ENCODE measurements around the gene ZNF511.
"Not testable (repeated sequence)": the region's sequence is repeated elsewhere in the genome, so short reads cannot be mapped to it uniquely, and the experiment has no call there.

ZNF511 gene

DNA sequence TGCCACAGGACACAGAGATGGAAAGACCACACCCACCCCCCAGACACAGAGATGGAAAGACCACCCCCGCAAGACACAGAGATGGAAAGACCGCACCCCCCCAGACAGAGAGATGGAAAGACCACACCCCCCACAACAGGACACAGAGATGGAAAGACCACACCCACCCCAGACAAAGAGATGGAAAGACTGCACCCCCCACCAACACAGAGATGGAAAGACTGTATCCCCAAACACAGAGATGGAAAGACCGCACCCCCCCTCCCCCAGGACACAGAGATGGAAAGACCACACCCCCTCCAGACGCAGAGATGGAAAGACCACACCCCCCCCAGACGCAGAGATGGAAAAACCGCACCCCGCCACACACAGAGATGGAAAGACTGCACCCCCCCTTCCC lies 8.0 kb downstream of the ZNF511 start:
- no peak for DNase-seq

DNA sequence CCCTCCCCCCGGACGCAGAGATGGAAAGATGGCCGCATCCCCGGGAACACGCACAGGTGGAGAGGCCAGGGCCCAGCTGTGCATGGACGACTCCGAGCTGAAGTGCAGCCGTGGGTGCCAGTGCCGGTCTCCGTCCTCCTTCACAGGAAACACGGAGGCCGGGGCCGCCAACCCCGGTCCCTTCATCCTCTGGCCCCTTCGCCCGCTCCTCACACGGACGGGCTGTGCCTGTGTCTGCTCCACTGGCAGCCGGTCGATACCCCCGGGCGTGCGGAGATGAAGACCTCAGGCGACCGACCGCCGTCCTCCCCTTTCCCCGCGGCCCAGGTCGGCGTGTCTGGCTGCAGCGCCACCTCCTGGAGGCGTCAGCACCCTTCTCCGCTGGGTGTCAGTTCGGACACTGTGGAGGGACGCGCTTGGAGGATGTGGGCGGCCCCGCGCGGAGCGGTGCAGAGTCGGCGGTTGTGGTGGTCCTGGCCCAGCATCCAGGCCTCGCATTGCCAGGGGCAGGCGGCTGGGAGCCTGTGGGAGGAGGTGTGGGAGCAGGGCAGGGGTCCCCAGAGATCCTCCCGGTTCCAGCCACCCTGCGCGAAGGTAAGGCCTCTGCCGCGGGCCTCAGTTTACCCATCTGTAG lies 9.9 kb downstream of the ZNF511 start:
- peak; percentile 61 for DNase-seq

DNA sequence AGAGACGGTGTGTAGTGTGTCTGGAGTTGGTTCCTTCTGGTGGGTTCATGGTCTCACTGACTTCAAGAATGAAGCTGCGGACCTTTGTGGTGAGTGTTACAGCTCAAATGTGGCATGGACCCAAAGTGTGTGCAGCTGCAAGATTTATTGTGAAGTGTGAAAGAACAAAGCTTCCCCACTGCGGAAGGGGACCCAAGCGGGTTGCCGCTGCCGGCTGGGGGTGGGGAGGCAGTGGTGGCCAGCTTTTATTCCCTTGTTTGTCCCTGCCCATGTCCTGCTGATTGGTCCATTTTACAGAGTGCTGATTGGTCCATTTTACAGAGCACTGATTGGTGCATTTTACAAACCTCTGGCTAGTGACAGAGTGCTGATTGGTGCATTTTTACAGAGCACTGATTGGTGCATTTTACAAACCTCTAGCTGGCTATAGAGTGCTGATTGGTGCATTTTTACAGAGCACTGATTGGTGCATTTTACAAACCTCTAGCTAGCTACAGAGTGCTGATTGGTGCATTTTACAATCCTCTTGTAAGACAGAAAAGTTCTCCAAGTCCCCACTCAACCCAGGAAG lies 12.2 kb downstream of the ZNF511 start:
- DNase-seq, result not testable (repeated sequence)

DNA sequence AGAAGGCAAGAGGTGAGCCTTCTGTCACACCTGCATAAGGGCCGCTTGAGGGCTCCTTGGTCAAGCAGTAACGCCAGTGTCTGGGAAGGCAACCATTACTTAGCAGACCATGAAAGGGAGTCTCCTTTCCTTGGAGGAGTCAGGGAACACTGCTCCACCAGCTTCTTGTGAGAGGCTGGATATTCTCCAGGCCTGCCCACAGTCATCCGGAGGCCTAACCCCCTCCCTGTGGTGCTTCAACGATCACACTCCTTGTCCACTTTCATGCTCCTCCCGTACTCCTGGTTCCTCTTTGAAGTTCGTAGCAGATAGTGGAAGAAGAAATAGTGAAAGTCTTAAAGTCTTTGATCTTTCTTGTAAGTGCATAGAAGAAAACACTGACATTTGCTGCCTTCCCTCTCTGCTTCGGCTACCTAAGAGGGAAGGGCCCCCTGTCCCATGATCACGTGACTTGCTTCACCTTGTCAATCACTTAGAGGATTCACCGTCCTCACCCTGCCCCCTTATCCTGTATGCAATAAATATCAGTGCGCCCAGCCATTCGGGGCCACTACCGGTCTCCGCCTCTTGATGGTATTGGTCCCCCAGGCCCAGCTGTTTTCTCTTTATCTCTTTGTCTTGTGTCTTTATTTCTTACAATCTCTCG lies 13.5 kb downstream of the ZNF511 start:
- not testable (repeated sequence) for DNase-seq

DNA sequence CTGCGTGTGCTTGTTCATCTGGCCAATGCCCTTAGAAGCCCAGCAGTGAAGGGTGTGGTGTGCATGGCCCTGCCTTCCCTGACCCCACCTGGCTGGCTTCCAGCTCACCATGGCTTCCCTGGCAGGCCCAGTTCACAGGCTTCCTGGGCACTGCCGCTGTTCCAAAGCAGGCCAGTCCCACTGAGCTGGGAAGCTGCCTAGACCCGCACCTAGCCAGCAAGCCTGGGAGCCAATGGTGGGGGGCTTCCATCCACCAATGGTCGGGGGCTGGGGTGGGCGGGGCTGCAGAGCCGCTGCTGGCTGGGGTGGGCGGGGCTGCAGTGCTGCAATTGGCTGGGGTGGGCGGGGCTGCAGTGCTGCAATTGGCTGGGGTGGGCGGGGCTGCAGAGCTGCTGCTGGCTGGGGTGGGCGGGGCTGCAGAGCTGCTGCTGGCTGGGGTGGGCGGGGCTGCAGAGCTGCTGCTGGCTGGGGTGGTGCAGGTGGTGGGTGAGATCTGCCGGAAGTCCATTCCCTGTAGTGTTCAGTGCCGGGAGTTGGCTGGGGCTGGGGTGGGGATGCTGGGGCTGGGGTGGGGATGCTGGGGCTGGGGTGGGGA lies 15.6 kb downstream of the ZNF511 start:
- peak; percentile 53 for DNase-seq

DNA sequence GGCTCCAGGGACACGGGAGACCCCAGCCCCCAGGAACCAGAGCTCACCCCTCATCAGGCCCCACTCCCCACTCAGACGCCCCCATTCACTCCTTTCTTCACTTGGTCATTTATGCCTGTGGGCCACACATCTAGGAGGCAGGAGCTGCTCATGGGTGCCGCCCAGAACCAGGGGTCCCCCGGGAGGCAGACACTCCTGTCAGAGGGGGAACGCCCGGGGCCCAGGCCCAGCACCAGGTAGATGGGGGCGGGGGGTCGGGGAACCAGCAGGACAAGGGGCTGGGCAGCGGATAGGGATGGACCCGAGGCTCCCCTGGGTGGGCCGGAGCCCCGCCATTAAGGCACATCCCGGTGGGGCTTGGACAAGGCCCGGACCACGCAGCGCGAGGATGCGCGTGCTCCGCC lies 16.1 kb downstream of the ZNF511 start:
- no peak for DNase-seq

DNA sequence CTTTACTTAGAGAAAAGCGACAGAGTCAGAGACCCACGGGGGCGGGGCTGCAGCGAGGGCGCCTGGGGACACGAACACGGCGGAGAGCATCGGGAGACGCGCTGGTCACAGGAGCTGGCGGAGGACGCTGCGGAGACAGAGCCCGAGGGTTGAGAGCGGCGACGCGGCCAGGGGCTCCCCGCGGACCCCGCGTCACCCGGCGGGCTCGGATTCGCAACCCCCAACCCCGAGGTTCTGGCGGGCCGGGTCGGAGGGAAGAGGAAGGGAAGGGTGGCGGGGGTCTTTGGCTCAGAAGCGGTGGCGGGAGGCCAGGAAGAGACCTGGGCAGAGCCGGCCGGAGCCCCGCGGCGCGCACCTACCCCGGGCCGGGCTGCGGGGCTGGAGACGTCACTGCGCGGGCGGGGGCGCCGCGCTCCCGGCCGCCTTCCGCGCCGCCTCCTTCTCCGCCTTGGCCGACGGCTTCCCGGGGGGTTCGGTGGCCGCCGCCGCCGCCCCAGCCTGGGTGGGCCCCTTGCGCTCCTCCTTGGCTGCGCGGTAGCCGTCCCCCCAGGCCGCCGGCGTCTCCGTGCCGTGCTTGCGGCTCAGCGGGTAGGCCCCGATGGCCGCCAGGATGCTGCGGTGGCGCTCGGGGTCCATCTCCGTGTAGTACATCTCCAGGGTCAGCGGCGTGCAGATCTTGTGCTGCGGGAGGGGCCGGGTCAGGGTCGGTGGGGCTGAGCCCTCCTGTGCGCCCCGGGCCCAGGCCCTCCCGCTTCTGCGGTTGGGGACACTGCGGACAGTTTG lies 16.9 kb downstream of the ZNF511 start:
- no peak for DNase-seq

DNA sequence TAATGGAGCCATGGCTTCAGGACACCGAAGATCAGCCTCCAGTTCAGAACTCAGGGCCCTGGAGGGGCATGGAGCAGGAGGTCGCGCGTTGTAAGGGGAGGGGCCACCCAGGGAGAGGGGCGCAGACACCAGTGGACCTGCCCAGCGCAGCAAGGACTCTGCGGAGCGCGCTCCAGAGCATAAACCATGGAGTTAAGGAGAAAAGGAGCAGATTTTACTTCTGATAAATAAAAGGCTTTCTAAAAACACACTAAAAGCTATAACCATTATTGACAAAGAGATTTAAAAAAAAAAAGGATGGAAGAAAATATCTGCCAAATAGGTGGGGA lies 17.5 kb downstream of the ZNF511 start:
- no peak for DNase-seq

DNA sequence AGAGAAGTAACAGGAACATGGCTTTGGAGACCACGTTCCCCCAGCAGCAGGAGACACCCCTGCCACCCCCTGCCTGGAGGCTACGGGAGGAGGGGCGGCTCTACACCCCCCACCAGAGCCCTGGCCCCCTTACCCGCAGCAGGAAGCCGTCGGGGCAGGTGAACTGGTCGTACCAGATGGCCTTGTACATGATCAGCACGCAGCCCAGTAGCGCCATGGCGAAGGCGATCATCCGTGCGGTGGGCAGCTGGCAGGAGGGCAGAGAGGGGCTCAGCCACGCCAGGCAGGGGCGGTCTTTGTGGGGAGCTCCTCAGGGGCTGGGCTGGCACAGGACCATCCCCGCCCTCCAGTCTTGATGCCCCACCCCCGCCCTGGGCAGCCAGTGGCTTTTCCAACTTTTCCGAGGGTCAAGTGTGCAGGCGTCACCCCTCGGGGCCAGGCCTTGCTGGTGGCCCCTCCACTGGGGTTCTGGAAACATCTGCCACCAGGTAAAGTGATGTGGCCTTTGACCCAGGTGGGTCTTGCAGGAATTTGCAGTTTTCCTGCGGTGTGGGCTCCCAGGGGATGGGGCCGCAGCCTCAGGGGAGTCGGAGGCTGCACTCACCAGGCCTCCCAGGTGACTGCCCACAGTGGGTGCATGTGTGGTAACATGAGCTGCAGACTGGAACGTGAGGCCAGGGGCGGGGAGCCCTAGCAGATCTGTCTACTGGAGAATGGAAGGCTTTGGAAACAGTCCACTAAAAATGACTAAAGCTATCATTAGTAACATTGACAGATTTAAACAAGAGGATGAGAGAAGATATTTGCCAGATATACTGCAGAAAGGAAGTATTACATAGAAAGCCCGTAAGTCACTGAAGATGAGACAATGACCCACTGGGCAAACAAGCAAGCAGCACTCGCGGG lies 18.3 kb downstream of the ZNF511 start:
- DNase-seq, result no peak

DNA sequence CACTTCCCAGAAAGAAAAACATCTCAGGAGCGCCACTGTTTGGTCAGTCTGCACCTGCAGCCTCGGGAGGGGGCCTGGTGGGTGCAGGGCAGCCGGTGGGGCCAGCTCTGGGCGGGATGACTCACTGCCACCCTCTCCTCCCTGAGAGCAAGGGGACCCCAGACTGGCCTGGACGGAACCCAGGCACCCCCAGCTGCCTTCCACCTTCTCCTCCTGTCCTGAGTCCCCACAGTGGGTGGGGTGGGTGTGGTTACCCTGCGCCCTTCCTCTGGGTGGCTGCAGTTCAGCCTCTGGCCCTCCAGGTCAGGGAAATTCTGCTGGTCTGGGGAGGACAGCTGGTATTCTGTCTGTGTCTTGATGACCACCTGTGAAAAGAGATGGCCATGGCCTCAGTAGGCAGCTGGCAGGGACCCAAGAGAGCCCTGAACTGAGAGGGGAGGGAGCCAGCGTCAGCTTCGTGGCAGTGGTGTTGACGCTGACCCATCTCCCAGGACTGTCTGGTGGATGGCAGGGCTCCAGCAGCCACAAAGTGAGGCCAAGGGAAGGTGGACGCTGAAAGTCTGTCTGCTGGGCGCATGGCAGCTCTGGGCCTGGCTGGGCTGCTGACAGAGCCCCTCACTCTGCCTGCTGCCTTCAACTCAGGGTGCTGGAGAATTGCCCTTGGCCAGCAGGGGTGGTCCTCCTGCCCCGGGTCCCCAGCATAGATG lies 19.1 kb downstream of the ZNF511 start:
- DNase-seq, result no peak

DNA sequence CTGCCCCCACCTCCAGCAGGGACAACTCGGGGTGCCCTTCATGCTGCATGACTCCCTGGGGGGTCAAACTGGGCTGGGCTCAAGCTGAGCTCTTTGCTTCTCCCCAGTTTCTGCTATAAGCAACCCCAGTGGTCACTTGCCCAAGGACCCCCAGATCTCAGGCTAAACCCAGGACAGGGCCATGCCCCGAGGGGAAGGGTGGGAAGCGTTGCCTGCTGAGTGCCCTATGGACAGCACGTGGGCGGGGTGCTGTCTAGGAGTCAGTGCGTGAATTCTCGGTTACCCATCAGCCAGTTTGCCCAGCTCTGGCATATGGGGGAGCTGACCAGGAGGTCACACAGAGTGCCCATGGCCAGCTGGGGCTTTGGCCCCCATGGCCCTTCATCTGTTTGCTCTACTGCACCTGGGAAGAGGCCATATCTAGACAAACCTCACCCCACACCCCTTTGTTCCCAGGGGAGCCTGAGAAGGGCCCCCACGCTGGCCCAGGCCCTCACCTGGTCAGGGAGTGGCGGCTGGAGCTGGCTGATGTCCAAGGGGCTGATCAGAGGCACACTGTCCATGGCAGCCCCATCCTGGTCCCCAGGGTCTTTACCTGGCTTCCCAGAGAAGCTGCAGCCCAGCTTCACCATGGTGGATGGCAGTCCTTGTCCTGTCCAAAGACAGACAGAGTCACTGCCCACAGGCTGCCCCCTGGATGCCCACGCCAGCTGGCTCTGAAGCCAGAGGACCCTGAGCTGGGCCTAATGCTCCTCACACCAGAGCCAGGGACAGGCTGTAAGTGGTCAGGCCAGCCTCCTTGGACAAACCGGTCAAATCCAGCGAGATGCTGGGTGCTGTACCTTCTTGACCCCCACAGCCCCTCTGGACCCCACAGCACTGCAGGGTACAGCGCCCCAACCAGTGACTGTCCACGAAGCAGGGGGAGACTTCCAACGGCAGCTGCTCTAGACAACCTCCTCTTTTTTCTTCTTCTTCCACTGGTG lies 19.9 kb downstream of the ZNF511 start:
- DNase-seq, result no peak

DNA sequence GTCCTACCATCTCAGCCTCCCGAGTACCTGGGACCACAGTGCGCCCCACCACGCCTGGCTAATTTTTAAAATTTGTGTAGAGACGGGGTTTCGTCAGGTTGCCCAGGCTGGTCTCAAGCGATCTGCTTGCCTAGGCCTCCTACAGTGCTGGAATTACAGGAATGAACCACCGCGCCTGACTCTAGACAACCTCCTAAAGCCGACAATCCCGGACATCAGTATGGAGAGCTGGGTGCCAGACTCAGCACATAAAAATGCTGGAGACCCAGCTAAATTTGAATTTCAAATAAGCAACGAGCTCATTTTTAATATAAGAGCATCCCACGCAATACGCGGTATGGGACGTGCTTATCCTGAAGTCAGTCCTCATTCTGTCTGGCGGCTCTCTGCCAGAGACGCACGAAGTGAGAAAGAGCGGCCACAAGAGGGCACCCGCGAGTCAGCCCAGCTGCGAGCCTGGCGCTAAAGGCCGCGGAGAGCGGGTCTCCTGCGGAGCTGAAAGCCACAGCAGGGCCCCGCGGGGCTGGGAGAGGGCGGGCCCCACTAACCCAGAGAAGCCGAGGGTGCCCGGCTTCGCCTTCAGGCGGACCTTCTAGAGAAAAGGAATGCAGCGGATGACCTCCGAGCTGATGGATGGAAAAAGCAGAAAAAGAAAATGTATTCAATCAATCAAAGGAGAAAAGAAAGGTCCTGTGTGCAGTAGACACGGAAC lies 20.9 kb downstream of the ZNF511 start:
- peak; percentile 92 for DNase-seq

DNA sequence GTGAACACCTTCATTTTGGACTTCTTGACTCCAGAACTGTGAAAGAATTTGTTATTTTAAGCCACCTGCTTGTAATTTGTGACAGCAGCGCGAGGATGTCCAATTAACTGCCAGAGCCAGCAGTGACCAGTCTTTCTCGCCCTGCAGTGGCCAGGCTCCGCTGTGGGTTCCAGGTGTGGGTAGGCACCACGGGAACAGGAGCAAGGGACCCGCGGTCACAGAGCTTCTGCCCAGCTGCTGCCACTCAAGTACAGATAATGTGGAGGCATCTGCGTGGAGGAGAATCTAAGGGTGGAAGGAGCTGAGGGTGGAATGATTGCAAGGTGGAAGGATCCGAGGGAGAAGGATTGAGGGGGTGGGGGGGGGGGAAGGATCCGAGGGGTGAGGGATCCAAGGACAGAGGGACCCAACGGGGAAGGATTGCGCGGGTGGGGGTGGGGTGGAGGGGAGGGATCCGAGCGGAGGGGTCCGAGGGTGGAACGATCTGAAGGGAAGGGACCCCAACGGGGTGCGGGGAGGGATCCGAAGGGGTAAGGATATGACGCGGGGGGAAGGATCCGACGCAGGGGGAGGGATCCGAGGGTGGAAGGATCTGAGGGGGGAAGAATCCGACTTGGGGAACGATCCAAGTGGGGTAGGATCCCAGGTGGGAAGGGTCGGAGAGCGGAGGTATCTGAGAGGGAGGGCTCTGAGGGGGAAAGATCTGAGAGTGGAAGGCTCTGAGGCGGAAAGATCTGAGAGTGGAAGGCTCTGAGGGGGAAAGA lies 24.4 kb downstream of the ZNF511 start:
- no peak for DNase-seq

DNA sequence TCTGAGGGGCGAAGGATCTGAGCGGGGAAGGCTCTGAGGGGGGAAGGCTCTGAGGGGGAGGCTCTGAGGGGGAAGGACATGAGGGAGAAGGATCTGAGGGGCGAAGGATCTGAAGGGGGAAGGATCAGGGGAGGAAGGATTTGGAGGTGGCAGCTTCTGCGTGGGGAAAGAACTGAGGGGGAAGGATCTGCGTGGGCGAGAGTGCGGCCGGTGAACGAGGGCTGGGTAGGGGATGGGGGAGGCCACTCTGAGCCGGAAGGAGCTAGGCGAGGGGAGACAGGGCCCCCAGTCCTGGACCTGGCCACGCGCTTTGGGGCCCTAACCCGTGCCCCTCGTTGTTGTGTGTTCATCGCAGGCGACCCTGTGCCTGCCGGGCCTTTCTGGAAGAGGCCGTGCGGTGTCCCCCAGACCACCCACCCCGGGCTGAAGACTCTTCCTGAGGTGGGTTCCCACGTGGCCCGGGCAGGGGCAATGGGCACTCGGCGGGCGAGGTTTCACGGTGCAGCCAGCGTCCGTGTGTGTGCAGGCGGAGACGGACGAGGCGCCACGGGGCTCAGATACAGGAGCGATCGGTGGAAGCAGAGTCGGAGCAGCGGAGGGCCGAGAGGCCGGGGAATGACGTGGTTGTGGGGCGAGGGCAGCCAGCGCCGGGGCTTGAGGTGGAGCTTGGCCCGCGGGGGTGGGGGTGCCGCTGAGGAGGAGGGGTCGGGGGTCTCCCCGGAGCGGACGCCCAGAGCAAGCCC lies 26.0 kb downstream of the ZNF511 start:
- peak; percentile 46 for DNase-seq

DNA sequence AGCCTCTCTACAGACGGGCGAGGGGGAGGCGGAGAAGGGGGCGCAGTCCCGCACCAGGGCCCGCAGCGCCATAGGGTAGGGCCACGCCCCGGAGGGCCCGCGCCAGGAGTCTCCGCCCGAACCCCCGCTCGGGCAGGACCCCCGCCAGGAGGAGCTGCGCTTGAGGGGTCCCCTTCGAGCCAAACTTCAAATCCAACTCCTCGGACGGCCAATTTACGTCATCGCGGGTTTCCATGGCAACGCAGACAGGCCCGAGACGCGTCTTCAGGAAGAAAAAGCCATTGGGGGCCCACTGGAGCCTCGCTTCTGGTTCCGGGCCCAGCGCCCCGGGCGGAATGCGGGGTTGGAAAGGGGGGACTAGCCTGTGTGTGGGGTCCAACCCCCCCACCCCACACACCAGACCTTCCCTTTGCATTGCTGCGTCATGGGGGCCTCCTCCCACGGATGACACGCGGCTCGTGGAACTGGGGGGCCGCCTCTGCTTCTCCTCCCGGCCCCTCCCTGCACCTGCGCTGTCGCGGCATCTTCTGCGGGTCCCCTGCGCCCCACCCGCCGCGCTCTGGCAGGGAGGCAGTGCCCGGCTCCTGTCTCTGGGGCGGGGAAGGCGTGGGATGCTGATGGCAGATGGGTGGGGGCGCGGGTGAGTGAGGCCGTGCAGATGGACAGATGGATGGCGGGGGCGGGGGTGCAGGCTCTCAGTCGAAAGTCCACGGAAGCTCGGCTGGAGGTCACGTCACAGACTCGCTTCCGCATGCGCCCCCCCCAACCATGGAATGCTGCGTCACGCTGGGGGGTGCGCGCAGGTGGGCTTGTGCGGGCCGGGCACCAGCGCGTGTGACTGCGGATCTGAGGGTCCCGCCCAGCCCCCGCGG lies 26.8 kb downstream of the ZNF511 start:
- peak; percentile 70 for DNase-seq

DNA sequence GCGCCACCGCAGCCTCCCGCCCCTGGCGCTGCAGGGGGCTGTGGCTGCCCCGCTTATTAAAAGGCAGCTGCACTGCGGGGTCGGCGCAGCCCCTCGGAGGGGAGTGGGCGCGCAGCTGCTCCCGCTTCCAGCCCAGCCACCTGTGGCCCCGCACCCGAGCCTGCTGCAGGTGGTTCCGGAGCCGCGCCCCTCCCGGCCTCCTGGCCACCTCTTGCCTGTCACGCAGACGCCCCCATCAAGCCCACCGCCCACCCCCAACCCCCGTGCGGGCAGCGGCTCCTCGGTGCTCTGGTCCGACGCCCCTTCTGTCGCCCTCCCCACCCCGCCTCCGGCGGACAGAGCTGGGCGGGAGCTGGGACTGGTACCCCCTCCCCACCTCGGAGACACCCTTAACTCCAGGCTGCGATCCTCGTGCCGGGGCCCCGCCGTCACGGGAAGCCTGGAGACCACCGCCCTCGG lies 27.4 kb downstream of the ZNF511 start:
- no peak for DNase-seq
